T-helper 1 cell treated with Interleukin-12 subunit alpha and Interleukin-12 subunit beta and Interleukin-4 antibody, amounts not matched to agents 30 ng/mL and 1 ng/mL, for 36 hours (primary cell): Measurements from ENCODE around the gene TBC1D22B. TPM values are rescaled to one million over a fixed set of nuclear protein-coding genes. Genes with fewer than 3 reads are reported as not detected.

Experiments
- intact Hi-C: fragments of 100-400 bp; cut with micrococcal nuclease; formaldehyde crosslinking; loops from one replicate; pipeline ENCODE4 v1.15.1; 2024
- total RNA-seq: library from RNA; stranded (reverse); gene quantifications from 2 replicates; pipeline ENCODE4 v1.2.3, GENCODE V29; 2022

Gene TBC1D22B
- total RNA-seq, 1 donor from 2014 or later: 26.8 TPM

- intact Hi-C loops: no loop called here
Observed at GRCh38 chr6:37352384-37352783, 94.8 kb downstream of the TBC1D22B start.

GRCh38 chr6:37353761-37354525, 96.4 kb downstream of the TBC1D22B start, which contains the start of gene RNF8:
RNF8 (plus strand) TSS chr6:37353983; CDS start chr6:37354165, 182 bp downstream.
- intact Hi-C loops: loop anchor here (1.0 to 2.0 kb wide), 6 partner anchors 27 to 344 kb away; partner anchors contain the start of gene CMTR1

GRCh38 chr6:37354526-37355384, 97.2 kb downstream of the TBC1D22B start:
- intact Hi-C loops: loop anchor here (1.0 to 2.0 kb wide), 6 partner anchors 26 to 344 kb away; partner anchors contain the start of gene CMTR1

GRCh38 chr6:37357288-37357687, 99.7 kb downstream of the TBC1D22B start:
- intact Hi-C loops: no loop called here

GRCh38 chr6:37357860-37358259, 100.3 kb downstream of the TBC1D22B start:
- intact Hi-C loops: no loop called here

GRCh38 chr6:37359039-37359438, 101.5 kb downstream of the TBC1D22B start:
- intact Hi-C loops: no loop called here

GRCh38 chr6:37362101-37362828, 104.7 kb downstream of the TBC1D22B start:
- intact Hi-C loops: no loop called here

GRCh38 chr6:37365791-37366190, 108.2 kb downstream of the TBC1D22B start:
- intact Hi-C loops: no loop called here

GRCh38 chr6:37366910-37367309, 109.3 kb downstream of the TBC1D22B start:
- intact Hi-C loops: no loop called here

GRCh38 chr6:37368961-37369320, 111.4 kb downstream of the TBC1D22B start:
- intact Hi-C loops: no loop called here

- intact Hi-C loops: no loop called here
Observed at GRCh38 chr6:37369321-37370201, 112.0 kb downstream of the TBC1D22B start.

GRCh38 chr6:37371154-37372083, 113.8 kb downstream of the TBC1D22B start:
- intact Hi-C loops: no loop called here

- intact Hi-C loops: no loop called here
Observed at GRCh38 chr6:37372116-37372515, 114.5 kb downstream of the TBC1D22B start.

- intact Hi-C loops: no loop called here
Observed at GRCh38 chr6:37373822-37374471, 116.4 kb downstream of the TBC1D22B start.

- intact Hi-C loops: no loop called here
Observed at GRCh38 chr6:37375376-37375775, 117.8 kb downstream of the TBC1D22B start.

GRCh38 chr6:37376078-37376743, 118.6 kb downstream of the TBC1D22B start:
- intact Hi-C loops: no loop called here

- intact Hi-C loops: loop anchor here (1.0 to 10.0 kb wide), 8 partner anchors 27 to 1113 kb away; partner anchors contain the start of gene CMTR1
Observed at GRCh38 chr6:37381579-37381978, 124.0 kb downstream of the TBC1D22B start.
